ENCODE data around the gene LMX1A.
A peak's percentile ranks its signal among the peaks of the same experiment; 100 is the strongest.

The LMX1A gene

DNA sequence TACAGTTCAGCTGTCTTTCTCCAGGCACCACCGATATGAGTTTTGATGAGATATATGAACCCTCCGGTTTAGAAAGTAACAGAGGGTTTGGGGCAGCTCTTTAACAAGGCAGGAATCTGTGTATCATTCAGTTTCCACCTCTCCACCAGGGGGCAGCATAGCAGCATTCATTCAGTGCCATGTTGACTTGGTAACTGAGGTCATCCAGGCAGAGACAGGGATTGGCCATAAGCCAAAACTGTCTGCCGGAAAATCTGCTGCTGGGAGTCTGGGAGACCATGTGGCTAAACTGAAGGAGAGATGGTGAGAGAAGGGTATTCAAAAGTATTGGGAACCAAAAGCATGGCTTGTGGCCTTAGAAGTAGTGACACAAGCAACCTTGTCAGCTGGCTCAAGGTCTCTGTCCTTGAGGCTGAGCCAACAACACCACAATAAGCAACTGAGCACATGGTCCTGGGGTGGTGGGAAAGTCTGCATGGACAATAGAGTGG, 98.5 kb downstream of the LMX1A start:
- peak; percentile 91 for DNase-seq

DNA sequence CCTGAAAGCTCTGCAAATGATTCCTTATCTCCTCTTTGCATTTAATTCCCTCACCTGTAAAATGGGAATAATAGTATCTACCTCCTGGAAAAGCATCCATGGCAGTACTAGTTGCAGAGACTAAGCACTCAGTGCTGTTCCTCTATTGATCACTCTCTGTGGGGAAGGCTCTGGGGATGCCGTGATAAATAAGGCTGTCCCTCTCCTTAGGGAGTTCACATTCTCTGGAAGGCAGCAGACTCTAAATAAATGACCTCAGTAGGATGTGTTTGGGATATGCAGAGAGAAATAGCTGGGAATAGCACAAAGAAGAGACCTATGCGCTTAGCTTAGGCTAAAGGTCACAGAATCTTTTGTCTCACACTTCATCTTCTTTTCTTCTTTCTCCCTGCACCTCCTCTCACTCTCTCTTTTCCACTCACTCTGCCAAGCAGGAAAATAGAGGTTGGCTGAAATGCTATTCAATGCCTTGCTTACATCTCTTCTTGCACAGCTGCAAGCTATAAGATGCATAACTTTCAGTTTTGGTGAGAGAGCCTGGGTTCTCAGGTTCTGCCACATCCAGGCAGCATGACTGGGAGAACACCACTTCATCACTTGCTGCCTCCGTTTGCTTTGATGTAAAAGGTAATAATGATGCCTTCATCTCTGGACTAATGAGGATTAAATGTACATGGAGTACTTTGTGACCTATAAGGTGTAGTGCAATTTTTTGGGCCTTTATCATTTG, 101.5 kb downstream of the LMX1A start:
- DNase-seq, result no peak

GRCh38 chr1:165254376-165254775, 102.1 kb downstream of the LMX1A start:
- no peak for DNase-seq

DNA sequence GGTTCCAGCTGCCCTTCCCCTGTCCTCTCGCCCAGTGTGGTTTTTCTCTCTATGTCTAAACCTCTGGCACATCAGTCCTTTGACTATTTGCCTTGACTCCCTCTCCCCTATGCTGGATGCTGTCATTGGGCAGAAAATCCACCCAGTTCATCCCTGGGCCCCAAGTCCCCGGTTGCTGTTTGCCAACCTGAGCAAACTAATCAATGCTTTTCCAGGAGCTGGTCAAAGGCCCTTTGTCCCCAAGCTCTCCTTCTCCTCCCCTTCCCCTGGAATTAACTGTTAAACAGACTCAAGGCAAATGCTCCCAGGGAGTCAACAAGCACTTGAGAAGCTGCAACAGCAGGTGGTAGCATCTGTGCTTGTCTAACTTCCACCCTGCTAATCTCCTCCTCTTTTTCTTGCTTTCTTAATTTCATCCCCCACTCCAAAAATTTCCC, 102.7 kb downstream of the LMX1A start:
- DNase-seq, result no peak

GRCh38 chr1:165248969-165249571, 107.4 kb downstream of the LMX1A start:
- DNase-seq, result no peak

DNA sequence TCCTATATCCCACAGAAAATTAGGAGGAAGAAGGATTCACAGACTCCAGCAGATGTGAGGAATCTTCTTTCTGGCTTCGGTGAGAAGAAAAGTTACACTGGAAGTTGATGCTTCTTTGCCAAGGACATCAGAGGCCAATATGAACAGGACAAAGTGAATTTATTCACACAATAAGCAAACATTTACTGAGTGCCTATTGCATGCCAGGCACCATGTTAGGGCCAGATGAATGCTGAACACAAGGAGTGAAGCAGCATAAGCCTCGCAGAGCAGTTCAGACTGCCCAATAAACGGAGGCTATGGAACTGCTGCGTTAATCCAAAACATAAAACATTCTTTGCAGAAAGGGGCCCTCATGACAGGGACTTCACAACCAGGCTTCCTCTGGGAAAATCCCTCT, 114.6 kb downstream of the LMX1A start:
- no peak for DNase-seq

DNA sequence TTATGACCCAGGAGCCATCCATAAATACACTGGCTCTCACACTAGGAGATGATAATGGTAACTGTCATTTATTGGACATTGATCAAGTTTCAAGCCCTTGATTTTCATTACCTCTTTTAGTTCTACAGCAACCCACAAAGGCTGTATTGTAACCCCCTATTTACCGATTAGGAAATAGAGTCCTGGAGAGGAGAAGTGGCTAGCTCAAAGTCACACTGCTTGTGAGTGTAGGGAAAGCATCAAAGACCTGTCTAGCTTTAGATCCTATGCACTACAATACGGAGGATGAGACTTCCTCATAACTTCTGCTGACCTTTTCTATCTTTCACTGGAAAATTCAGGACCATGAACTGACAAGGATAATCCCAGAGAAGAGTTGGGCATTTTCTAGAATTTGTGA, 115.2 kb downstream of the LMX1A start:
- no peak for DNase-seq

GRCh38 chr1:165240492-165240891, 116.0 kb downstream of the LMX1A start:
- no peak for DNase-seq

DNA sequence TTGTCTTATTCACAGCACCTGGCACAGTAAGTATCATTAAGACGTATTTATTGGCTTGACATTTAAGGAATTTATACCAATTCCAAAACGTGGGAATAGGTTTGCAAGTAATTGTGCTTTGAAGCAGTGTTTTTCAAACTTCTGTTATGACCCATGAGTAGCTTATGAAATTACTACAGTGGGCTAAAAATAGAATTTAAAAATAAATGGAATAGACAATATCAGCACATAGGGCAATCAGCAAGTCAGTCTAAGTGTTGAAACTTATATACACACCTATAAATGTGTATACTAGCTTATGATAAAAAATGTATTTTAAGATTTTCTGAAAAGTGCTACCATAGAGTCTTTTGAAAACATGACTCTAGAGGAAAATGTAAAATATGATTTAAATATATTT, 116.6 kb downstream of the LMX1A start:
- DNase-seq, result no peak

DNA sequence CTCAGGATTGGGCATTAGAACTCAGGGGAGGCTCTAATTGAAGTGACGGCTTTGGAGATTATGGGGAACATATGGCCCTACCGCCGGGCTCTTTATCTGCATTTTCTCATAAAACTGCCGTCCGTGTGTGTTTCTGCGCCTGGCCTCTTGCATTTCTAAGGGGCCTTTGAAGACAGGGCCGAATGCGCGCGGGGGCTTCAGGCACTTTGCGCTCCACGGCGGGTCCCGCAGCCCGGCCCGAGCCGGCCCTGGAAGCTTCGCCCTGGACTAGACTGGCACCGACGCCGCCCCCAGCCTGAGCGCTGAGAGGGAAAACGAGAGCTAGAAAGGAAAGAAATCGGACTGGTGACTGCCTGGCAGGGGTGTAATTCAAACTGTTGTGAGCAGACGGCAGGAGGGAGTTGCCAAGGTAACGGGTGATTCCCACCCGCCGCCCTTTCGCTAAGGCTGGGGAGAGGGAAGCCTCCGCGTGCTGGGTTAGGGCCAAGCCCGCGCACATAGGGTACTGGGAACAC, 120.7 kb downstream of the LMX1A start:
- DNase-seq, result peak; percentile 90

DNA sequence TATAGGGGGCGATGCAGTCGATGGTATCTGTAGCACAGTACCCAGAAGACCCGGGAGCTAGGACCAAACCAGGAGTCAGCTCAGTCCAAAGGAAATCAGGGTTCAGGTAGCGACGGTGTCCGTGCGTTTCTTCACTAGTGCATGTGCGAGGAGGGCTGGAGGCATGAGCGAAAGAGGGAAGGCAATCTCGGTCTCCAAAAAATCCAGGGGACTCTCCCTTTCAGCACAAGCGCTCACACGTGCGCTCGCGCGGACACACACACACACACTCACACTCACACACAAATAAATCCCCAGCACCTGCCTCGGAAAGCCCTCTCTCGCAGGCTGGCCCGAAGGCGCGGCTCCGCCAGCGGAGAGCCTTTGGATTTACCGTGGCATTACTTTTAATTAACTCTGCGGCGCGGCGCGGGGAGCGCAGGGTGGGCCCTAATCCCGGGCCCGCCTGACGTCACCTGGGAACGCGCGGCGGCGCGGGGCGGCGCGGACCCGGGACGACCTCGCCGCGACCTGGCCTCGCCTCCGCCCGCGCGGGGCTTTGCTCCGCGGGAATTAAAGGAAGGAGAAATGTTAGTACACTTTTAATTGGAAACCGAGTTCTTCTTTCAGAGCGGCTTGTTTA, 121.2 kb downstream of the LMX1A start:
- DNase-seq, result peak; percentile 90

GRCh38 chr1:165234149-165234548, 122.4 kb downstream of the LMX1A start:
- DNase-seq, result no peak

DNA sequence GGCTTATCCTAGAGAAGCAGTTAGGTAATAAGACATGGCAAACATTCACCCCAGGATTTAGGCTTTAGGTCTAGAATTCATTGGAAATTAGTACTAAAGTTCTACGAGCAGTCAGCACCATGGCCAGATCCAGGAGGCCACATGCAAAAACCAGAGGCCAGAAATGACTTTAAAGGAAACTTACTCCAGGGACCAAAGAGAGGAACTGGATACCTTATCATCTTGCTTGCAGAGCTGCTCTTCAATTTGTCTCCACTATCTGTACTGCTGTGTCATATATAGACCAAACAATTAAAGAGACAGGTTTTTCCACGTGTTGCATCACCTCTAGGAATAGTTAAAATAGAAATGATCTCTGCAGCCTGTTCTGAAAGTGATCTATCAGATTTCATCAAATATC, 127.8 kb downstream of the LMX1A start:
- no peak for DNase-seq

- no peak for DNase-seq
Measured at GRCh38 chr1:165228111-165228655, 128.3 kb downstream of the LMX1A start.

- DNase-seq, result no peak
Measured at GRCh38 chr1:165226326-165226725, 130.2 kb downstream of the LMX1A start.

- no peak for DNase-seq
Measured at GRCh38 chr1:165225650-165226049, 130.9 kb downstream of the LMX1A start.

- no peak for DNase-seq
Measured at GRCh38 chr1:165225062-165225461, 131.5 kb downstream of the LMX1A start.

DNA sequence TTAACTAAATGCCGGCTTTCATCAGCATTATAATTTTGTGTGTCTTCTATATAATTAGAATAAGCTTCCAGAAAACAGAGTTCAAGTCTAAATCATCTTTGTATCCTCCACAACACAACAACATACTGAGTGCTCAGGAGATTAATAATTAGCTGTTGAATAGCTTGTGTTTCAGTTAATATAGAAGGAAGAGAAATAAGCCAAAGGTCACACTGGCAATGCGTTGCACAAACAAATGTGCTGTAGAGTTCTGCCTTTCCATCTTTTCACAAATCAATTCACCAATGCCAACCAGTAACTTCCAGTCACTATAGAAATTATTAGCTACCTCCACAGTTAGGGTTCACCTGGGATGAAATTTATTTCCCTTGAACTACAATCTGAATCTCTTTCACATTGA, 132.0 kb downstream of the LMX1A start:
- DNase-seq, result no peak

GRCh38 chr1:165222580-165222979, 133.9 kb downstream of the LMX1A start:
- peak; percentile 44 for DNase-seq

- no peak for DNase-seq
Measured at GRCh38 chr1:165218731-165219130, 137.8 kb downstream of the LMX1A start.

GRCh38 chr1:165217958-165218357, 138.6 kb downstream of the LMX1A start:
- DNase-seq, result no peak

DNA sequence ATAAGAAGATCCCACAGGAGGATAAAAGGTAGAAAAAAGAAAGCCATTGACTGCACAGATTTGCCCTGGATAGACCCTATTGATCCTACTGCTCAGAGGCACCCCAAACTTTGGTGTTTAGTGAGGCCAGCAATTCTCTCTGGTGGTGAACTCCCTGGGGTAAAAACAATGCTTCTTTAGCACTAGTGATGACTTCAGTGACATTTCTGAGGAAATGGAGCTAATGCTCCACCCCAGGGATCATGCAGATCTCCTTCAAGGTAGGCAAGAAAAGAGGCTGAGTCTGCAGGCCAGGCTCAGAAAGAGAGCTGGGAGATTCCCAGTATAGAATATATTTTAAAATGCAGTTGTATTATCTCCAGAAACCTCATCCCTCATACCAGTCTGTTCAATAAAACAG, 140.3 kb downstream of the LMX1A start:
- no peak for DNase-seq

GRCh38 chr1:165215676-165216075, 140.8 kb downstream of the LMX1A start:
- DNase-seq, result no peak

- DNase-seq, result no peak
Measured at GRCh38 chr1:165212229-165212628, 144.3 kb downstream of the LMX1A start.

Data from NCI-H526 treated with DMSO at 0.1 percent for 48 hours (cell line).